ENCODE measurements around the gene ZNF473. TPM values are rescaled to one million over a fixed set of nuclear protein-coding genes. Genes with fewer than 3 reads are reported as not detected.
A peak's percentile ranks its signal among the peaks of the same experiment; 100 is the strongest.

Gene ZNF473
- 1 to 10 TPM; 4.3 to 6.1 TPM for total RNA-seq
- long read RNA-seq, full-length matches to known transcripts, result 5 of 5 reads
- long read RNA-seq, partial matches to known transcripts, result 0 of 5 reads
- long read RNA-seq, other reads (novel, unspliced or antisense), result 0 of 5 reads

GRCh38 chr19:50025794-50026549, at the start of gene ZNF473:
Gene ZNF473 (plus strand): TSS chr19:50026005. CDS start chr19:50031083, 5,078 bp downstream.
- DNase-seq, result peak; percentile 95
- peak; percentile 89 to 93 for ATAC-seq
- intact Hi-C loops (cut with DNase I), result no loop called here

DNA sequence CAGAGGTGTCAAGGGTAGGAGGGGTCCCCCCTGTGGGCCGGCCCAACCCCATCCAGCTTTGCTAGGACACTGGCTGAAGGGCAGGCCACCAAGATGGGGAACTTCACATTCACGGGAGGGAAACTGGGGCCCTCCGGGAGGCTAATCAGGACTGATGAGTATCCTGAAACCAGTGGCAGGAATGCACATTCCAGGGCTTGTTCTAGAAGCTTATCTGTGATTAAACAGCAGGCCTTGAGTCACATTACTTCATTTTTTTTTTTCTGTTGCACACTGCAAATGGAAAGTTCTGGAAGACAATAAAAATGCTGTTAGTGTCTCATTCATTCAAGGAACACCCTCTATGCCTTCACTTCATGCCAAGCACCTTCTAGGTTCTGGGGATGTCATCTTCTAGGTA, 49.3 kb upstream of the ZNF473 start:
- DNase-seq (no peak), ATAC-seq (no peak)
- intact Hi-C loops (cut with DNase I), result no loop called here

DNA sequence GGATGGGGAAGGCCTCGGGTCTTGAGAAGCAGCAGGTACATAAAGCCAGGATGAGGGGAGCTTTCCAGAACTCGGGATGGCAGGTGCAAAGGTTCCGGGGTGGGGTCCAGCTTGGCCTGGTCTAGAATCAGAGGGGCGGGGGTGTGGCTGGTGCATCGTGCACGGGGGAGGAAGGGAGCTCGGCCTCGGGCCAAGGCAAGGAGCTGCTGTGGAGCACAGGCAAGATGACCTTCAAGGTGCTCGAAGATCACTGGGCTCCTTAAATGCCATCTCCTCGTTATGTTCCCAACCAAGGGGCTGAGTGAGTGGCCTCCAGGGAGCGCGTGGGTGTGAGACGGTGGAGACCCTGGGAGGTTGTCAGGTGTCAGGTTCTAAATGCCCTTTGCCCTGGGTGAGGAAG, 48.7 kb upstream of the ZNF473 start:
- DNase-seq (no peak), ATAC-seq (no peak)
- intact Hi-C loops (cut with DNase I), result no loop called here

- intact Hi-C loops (cut with DNase I), result no loop called here
- no peak for ATAC-seq
- DNase-seq, result no peak
Measured at GRCh38 chr19:49977881-49978280, 47.9 kb upstream of the ZNF473 start.

DNA sequence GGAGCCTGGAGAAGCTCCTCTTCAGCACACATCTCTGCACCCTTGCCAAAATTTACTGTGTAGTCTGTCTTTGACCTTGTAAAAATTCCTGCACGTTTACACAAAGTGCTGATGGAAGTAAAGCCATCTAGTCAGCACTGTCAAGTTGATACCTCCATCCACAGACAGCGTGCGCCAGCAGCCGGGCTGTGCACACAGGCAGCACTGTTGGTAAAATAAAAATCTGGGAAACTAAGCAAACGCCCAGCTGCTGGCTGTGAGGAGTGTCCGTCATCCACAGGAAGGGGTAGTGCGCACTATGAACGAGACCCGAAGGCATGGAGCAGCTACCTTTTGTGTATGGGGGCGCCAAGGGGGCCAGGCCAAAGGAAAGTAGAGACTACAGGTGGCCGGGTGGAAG, 47.5 kb upstream of the ZNF473 start:
- DNase-seq, result no peak
- ATAC-seq, result no peak
- intact Hi-C loops (cut with DNase I), result no loop called here

GRCh38 chr19:49981603-49982593, 43.9 kb upstream of the ZNF473 start:
- ATAC-seq (no peak), DNase-seq (no peak)
- intact Hi-C loops (cut with DNase I), result loop anchor here in 1 of 2 donors (2.0 kb wide), 1 partner anchor 45 kb away; no protein-coding TSS in a partner anchor

GRCh38 chr19:49983645-49984229, 42.1 kb upstream of the ZNF473 start:
- DNase-seq (peak; percentile 60), ATAC-seq (peak; percentile 56 to 69)
- intact Hi-C loops (cut with DNase I), result loop anchor here (1.0 to 2.0 kb wide), 2 partner anchors 46 to 47 kb away; no protein-coding TSS in a partner anchor

- intact Hi-C loops (cut with DNase I), result no loop called here
- DNase-seq, result no peak
Measured at GRCh38 chr19:49984491-49984890, 41.3 kb upstream of the ZNF473 start.

GRCh38 chr19:49985871-49986270, 39.9 kb upstream of the ZNF473 start:
- no peak for ATAC-seq
- DNase-seq, result no peak
- intact Hi-C loops (cut with DNase I), result no loop called here

More at GRCh38 chr19:49984491-49984890, 41.3 kb upstream of the ZNF473 start:
- ATAC-seq, result no peak

GRCh38 chr19:49986354-49986753, 39.5 kb upstream of the ZNF473 start:
- intact Hi-C loops (cut with DNase I), result no loop called here

GRCh38 chr19:49987159-49987698, 38.6 kb upstream of the ZNF473 start:
- ATAC-seq, result peak; percentile 86 to 89
- DNase-seq, result peak; percentile 91
- intact Hi-C loops (cut with DNase I), result no loop called here

More at GRCh38 chr19:49986354-49986753, 39.5 kb upstream of the ZNF473 start:
- ATAC-seq (no peak), DNase-seq (no peak)

DNA sequence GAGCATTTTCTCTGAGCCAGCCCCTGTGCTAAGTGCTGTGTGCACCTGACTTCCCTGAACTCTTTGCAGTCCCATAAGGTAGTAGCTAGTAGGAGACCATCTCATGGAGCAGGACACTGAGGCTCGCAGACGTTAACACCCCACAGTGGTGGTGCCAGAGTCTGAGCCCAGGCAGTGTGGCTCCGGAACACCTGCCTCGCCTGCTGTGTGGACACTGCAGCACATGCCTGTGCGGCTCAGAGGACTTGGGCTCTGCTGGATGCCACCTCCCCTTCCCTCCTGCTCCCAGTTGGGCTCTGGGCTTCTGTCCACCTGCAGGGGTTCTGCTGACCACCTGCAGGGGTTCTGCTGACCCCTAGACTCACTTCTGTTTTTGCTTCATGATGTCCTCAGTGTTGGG, 37.8 kb upstream of the ZNF473 start:
- no peak for DNase-seq
- no peak for ATAC-seq
- intact Hi-C loops (cut with DNase I), result no loop called here

GRCh38 chr19:49988433-49988832, 37.4 kb upstream of the ZNF473 start:
- DNase-seq (no peak), ATAC-seq (no peak)
- intact Hi-C loops (cut with DNase I), result no loop called here

GRCh38 chr19:49997709-49998108, 28.1 kb upstream of the ZNF473 start:
- intact Hi-C loops (cut with DNase I), result no loop called here
- ATAC-seq, result peak; percentile 22 to 43
- DNase-seq, result no peak

- intact Hi-C loops (cut with DNase I), result no loop called here
- ATAC-seq (peak in 1 of 2 donors; percentile 13), DNase-seq (no peak)
Measured at GRCh38 chr19:49999371-50000010, 26.3 kb upstream of the ZNF473 start.

GRCh38 chr19:50000038-50000840, 25.6 kb upstream of the ZNF473 start:
- intact Hi-C loops (cut with DNase I), result no loop called here
- ATAC-seq (no peak), DNase-seq (no peak)

DNA sequence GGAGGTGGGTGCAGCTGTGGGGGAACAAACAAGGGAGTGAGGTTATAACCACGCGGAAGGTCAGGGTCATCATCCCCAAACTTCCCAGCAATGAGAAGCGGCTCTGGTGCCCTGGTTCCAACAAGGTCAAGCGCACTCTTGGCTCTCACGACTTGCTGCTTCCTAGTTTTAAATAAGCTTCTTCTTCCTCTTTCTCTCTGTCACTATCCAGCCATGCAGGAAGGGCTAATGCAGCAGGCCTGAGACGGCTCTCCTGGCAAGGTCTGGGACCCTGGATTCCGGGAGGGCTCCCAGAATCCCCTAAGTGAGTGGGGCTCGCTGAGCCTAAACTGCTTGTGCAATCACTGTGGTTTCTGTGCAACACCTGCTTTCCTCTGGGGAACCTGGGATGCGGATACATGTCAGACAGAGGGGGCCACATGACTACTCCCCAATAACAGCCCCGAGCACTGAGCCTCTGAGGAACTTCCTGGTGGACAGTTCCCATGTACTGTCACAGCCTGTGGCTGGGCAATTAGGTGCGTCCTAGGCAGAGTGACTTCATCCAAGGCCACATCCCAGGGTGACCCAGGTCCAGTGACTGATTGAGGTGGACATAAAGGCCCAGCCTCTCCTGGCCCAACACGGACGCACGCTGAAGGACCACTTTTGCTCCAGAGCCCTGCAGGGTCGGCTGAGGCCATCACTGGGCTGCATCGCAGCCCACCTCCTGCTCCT, 24.8 kb upstream of the ZNF473 start:
- ATAC-seq (no peak), DNase-seq (no peak)
- intact Hi-C loops (cut with DNase I), result no loop called here

All from left cardiac atrium (tissue), 4 donors.